OCI-LY7 (cell line): ENCODE data around the gene PROB1.

Experiments
- CTCF ChIP-seq: fragments of 200-600 bp; sonication (generic); conservative IDR thresholded peaks from 2 replicates; pipeline ENCODE4 v1.5.1; 2014; ENCODE audit warnings: mild to moderate bottlenecking, antibody characterized with exemption, low read length, moderate library complexity, mixed read lengths
- EZH2phosphoT487 ChIP-seq: fragments of 200-600 bp; sonication (generic); IDR thresholded peaks from 2 replicates; pipeline ENCODE4 v1.6.1; 2018; ENCODE audit warnings: low read depth, borderline replicate concordance, mild to moderate bottlenecking, mixed run types, antibody characterized with exemption, low read length, moderate library complexity, mixed read lengths

- no peak for TF ChIP-seq CTCF
- no peak for TF ChIP-seq EZH2phosphoT487
Observed at GRCh38 chr5:139381837-139382761, 12.8 kb downstream of the PROB1 start.
